H1 (cell line): ENCODE data around the gene TMEM72. TPM values are rescaled to one million over a fixed set of nuclear protein-coding genes. Genes with fewer than 3 reads are reported as not detected.

Experiments used
- CTCF ChIA-PET: fragments of 300-600 bp; sonication (Branson Sonifier 250); formaldehyde crosslinking; loops from one replicate; lab custom pipeline; 2021; ENCODE audit not compliant: partially characterized antibody; lab: Charles Lee
- POLR2A ChIA-PET: fragments of 300-600 bp; sonication (Branson Sonifier 250); formaldehyde crosslinking; loops from one replicate; lab custom pipeline; 2021; ENCODE audit warnings: inconsistent platforms; ENCODE audit not compliant: partially characterized antibody; lab: Charles Lee
- DNase-seq, 2 experiments: peaks; one replicate each; pipeline versions ENCODE4 v3.0.0 to v3.0.0-alpha.2; 2010 to 2022; ENCODE audit warnings: low spot score in 2 of 2, low read depth in 1 of 2, mixed read lengths in 1 of 2
- FAIRE-seq: peaks from 2 replicates; lab custom pipeline; 2011; peaks lifted over from hg19 to GRCh38; lab: Jason Lieb, UNC
- H2AFZ ChIP-seq: 2 replicates; pipeline ENCODE4 v1.8.1; 2012; ENCODE audit warnings: low read length, inconsistent platforms
- H2AK5ac ChIP-seq: 2 replicates; pipeline ENCODE4 v1.6.1; 2013; ENCODE audit warnings: low read depth, low read length
- H2BK120ac ChIP-seq: replicated peaks from 2 replicates; pipeline ENCODE3; 2013; ENCODE audit warnings: low read depth, low read length, inconsistent platforms
- H2BK12ac ChIP-seq: 2 replicates; pipeline ENCODE4 v1.6.1; 2013; ENCODE audit warnings: low read depth, low read length
- H2BK15ac ChIP-seq: 2 replicates; pipeline ENCODE4 v1.6.1; 2013; ENCODE audit warnings: low read length
- H2BK20ac ChIP-seq: 2 replicates; pipeline ENCODE4 v1.6.1; 2013; ENCODE audit warnings: low read length
- H2BK5ac ChIP-seq: 2 replicates; pipeline ENCODE4 v1.6.1; 2013; ENCODE audit warnings: low read depth, low read length
- H3K14ac ChIP-seq: 2 replicates; pipeline ENCODE4 v1.6.1; 2013; ENCODE audit warnings: inconsistent platforms; ENCODE audit not compliant: insufficient read length
- H3K18ac ChIP-seq: 2 replicates; pipeline ENCODE4 v1.6.1; 2013; ENCODE audit warnings: low read length; ENCODE audit errors: extremely low read depth
- H3K23ac ChIP-seq: 2 replicates; pipeline ENCODE4 v1.6.1; 2013; ENCODE audit warnings: inconsistent platforms; ENCODE audit not compliant: insufficient read length
- H3K23me2 ChIP-seq: 2 replicates; pipeline ENCODE4 v1.6.1; 2013; ENCODE audit warnings: low read depth, low read length
- H3K27ac ChIP-seq: 2 replicates; pipeline ENCODE4 v1.6.1; 2011; ENCODE audit warnings: low read depth, low read length, inconsistent platforms
- H3K27me3 ChIP-seq, 4 experiments: replicated peaks in 1 of 4; 1 replicate in 1 of 4; 2 replicates in 3 of 4; pipeline versions ENCODE4 v1.6.1 to v1.8.1; 2011 to 2013; ENCODE audit warnings: low read length in 3 of 4, mild to moderate bottlenecking in 3 of 4, inconsistent platforms in 2 of 4, mixed read lengths in 2 of 4, moderate library complexity in 1 of 4; ENCODE audit not compliant: control insufficient read depth in 3 of 4, insufficient read depth in 3 of 4; ENCODE audit errors: extremely low read depth in 1 of 4
- H3K36me3 ChIP-seq, 4 experiments: 2 replicates each; pipeline versions ENCODE4 v1.6.1 to v1.8.1; 2011 to 2013; ENCODE audit warnings: mild to moderate bottlenecking in 4 of 4, low read length in 3 of 4, moderate library complexity in 2 of 4, control low read depth in 1 of 4, inconsistent platforms in 1 of 4; ENCODE audit not compliant: insufficient read depth in 4 of 4, control insufficient read depth in 2 of 4
- H3K4ac ChIP-seq: replicated peaks from 2 replicates; pipeline ENCODE3; 2013; ENCODE audit warnings: low read length, low read depth, mixed read lengths, inconsistent platforms; ENCODE audit not compliant: insufficient read length
- H3K4me1 ChIP-seq, 4 experiments: replicated peaks in 1 of 4; 1 replicate in 1 of 4; 2 replicates in 3 of 4; pipeline versions ENCODE4 v1.6.1 to v1.8.1; 2011 to 2013; ENCODE audit warnings: low read length in 3 of 4, inconsistent platforms in 2 of 4, mixed read lengths in 1 of 4; ENCODE audit not compliant: insufficient read depth in 4 of 4, control insufficient read depth in 3 of 4
- H3K4me2 ChIP-seq, 2 experiments: 2 replicates each; pipeline versions ENCODE4 v1.6.1 to v1.8.1; 2011 to 2013; ENCODE audit warnings: low read depth in 2 of 2, low read length in 2 of 2, control low read depth in 1 of 2, inconsistent platforms in 1 of 2, mild to moderate bottlenecking in 1 of 2; ENCODE audit not compliant: insufficient read depth in 1 of 2
- H3K4me3 ChIP-seq, 4 experiments: fragments of 200-600, 300-600 bp in 1 of 4; sonication (generic), shearing (Covaris generic), sonication (Bioruptor Twin) in 1 of 4; 2 replicates each; pipeline versions ENCODE4 v1.5.1 to v1.8.1; 2011 to 2016; ENCODE audit warnings: low read length in 4 of 4, low read depth in 3 of 4, control low read depth in 2 of 4, inconsistent platforms in 2 of 4, mild to moderate bottlenecking in 2 of 4, mixed read lengths in 1 of 4, moderate library complexity in 1 of 4; ENCODE audit not compliant: insufficient read depth in 2 of 4; ENCODE audit errors: extremely low read depth in 1 of 4
- H3K56ac ChIP-seq: replicated peaks from 2 replicates; pipeline ENCODE3; 2013; ENCODE audit warnings: low read depth, mild to moderate bottlenecking, mixed read lengths, low read length, inconsistent platforms; ENCODE audit not compliant: insufficient read length
- H3K79me1 ChIP-seq: 2 replicates; pipeline ENCODE4 v1.6.1; 2013; ENCODE audit warnings: low read depth, low read length, control low read depth
- H3K79me2 ChIP-seq, 2 experiments: 2 replicates each; pipeline versions ENCODE4 v1.6.1 to v1.8.1; 2012 to 2013; ENCODE audit warnings: low read length in 2 of 2, mild to moderate bottlenecking in 2 of 2, inconsistent platforms in 1 of 2; ENCODE audit not compliant: insufficient read depth in 2 of 2, control insufficient read depth in 1 of 2
- H3K9ac ChIP-seq, 4 experiments: replicated peaks in 1 of 4; 1 replicate in 1 of 4; 2 replicates in 3 of 4; pipeline versions ENCODE4 v1.6.1 to v1.8.1; 2011 to 2013; ENCODE audit warnings: low read depth in 3 of 4, low read length in 3 of 4, control low read depth in 2 of 4, mild to moderate bottlenecking in 2 of 4, moderate library complexity in 2 of 4, inconsistent platforms in 1 of 4; ENCODE audit errors: extremely low read depth in 1 of 4
- H3K9me3 ChIP-seq, 2 experiments: 2 replicates each; pipeline versions ENCODE4 v1.6.1 to v1.8.1; 2012 to 2013; ENCODE audit warnings: mild to moderate bottlenecking in 2 of 2, moderate library complexity in 2 of 2, control low read depth in 1 of 2, inconsistent platforms in 1 of 2, low read depth in 1 of 2, low read length in 1 of 2, mixed read lengths in 1 of 2; ENCODE audit not compliant: insufficient read depth in 2 of 2
- H4K20me1 ChIP-seq, 2 experiments: replicated peaks in 1 of 2; 2 replicates each; pipeline versions ENCODE3 to v1.8.1; 2011 to 2013; ENCODE audit warnings: inconsistent platforms in 2 of 2, low read length in 2 of 2, mild to moderate bottlenecking in 1 of 2; ENCODE audit not compliant: insufficient read depth in 2 of 2, control insufficient read depth in 1 of 2
- H4K5ac ChIP-seq: 2 replicates; pipeline ENCODE4 v1.6.1; 2013; ENCODE audit warnings: low read length, low read depth, mixed read lengths, inconsistent platforms; ENCODE audit not compliant: insufficient read length
- H4K8ac ChIP-seq: 2 replicates; pipeline ENCODE4 v1.8.0; 2013; ENCODE audit warnings: mild to moderate bottlenecking, moderate library complexity, low read length, inconsistent platforms; ENCODE audit not compliant: insufficient read depth; ENCODE audit errors: extremely low read depth
- H4K91ac ChIP-seq: replicated peaks from 2 replicates; pipeline ENCODE3; 2013; ENCODE audit warnings: low read length, mixed read lengths, inconsistent platforms; ENCODE audit not compliant: insufficient read length
- ATF3 ChIP-seq: IDR thresholded peaks from 2 replicates; pipeline ENCODE4 v1.6.1; 2011; ENCODE audit warnings: low read depth, mild to moderate bottlenecking, low read length; ENCODE audit not compliant: insufficient read depth
- BCL11A ChIP-seq, 2 experiments: IDR thresholded peaks; one replicate each; pipeline ENCODE4 v1.6.1; 2011; ENCODE audit warnings: low read depth in 2 of 2, low read length in 2 of 2, mild to moderate bottlenecking in 2 of 2
- CBX5 ChIP-seq: fragments of 300-800, 300-1000 bp; sonication (generic); IDR thresholded peaks from 2 replicates; pipeline ENCODE4 v1.7.1; 2016; ENCODE audit warnings: antibody characterized with exemption, low read length, low read depth
- CTCF ChIP-seq, 3 experiments: IDR thresholded peaks; 1 replicate in 2 of 3; 2 replicates in 1 of 3; pipeline versions ENCODE4 v1.5.1 to v1.6.1; 2011; ENCODE audit warnings: low read length in 3 of 3, mild to moderate bottlenecking in 3 of 3, inconsistent platforms in 2 of 3, low read depth in 1 of 3, moderate library complexity in 1 of 3; ENCODE audit not compliant: insufficient read depth in 1 of 3; ENCODE audit errors: control extremely low read depth in 1 of 3
- NANOG ChIP-seq: IDR thresholded peaks from 2 replicates; pipeline ENCODE4 v1.6.1; 2011; ENCODE audit warnings: low read length, low read depth, mild to moderate bottlenecking, inconsistent platforms; ENCODE audit not compliant: insufficient read depth, poor library complexity, severe bottlenecking
- SAP30 ChIP-seq: fragments of 300-600 bp; sonication (generic); IDR thresholded peaks from 2 replicates; pipeline ENCODE4 v1.7.1; 2012; ENCODE audit warnings: low read length, moderate library complexity, mild to moderate bottlenecking, inconsistent platforms; ENCODE audit not compliant: insufficient read depth, insufficient replicate concordance
- SUZ12 ChIP-seq: fragments of 200-600 bp; sonication (generic); IDR thresholded peaks from 2 replicates; pipeline ENCODE4 v1.6.1; 2012; ENCODE audit warnings: mild to moderate bottlenecking, inconsistent platforms, low read length, moderate library complexity, mixed read lengths
- TAF1 ChIP-seq: IDR thresholded peaks from 2 replicates; pipeline ENCODE4 v1.6.1; 2011; ENCODE audit warnings: mild to moderate bottlenecking, low read depth, low read length
- YY1 ChIP-seq: IDR thresholded peaks from 2 replicates; pipeline ENCODE4 v1.6.1; 2011; ENCODE audit warnings: low read depth, mild to moderate bottlenecking, low read length
- WGBS, 2 experiments: shearing (Covaris generic) in 1 of 2; methylation state at CpG; one replicate each; pipeline versions ENCODE4 v1.1.6 to v1.1.7; 2013 to 2015; ENCODE audit warnings: low lambda C conversion rate in 2 of 2, mixed read lengths in 2 of 2, inconsistent platforms in 1 of 2, low coverage in 1 of 2, missing lambda C conversion rate in 1 of 2; ENCODE audit not compliant: insufficient replicate concordance in 2 of 2, insufficient coverage in 1 of 2, insufficient read length in 1 of 2; ENCODE audit errors: extremely low coverage in 1 of 2, missing lambda C conversion rate in 1 of 2; 5-methylcytosine and 5-hydroxymethylcytosine counted together
- polyA plus RNA-seq, 7 experiments: library from polyadenylated mRNA; depleted of rRNA in 3 of 7; stranded (reverse) in 5 of 7; unstranded in 2 of 7; fragments of >200 nt in 5 of 7; fragments of 200-250 nt in 2 of 7; gene quantifications; 1 replicate in 5 of 7; 2 replicates in 1 of 7; 4 replicates in 1 of 7; pipeline versions ENCODE4 v1.2.1 to v1.2.3, GENCODE V29; 2011 to 2013; ENCODE audit warnings: missing spikeins in 2 of 7, mixed read lengths in 2 of 7
- total RNA-seq: library from RNA; stranded (reverse); fragmentation: NEBNext Ultra II Directional; extraction: Animal tissue kit (Norgen Biotek cat#: 25700); gene quantifications from 2 replicates; pipeline ENCODE4 v1.2.1, GENCODE V29; 2021

The TMEM72 gene
- total and polyA plus RNA-seq, 2 of the 8 experiments (the other 6 are each of a cell fraction or from before 2014, with no cell fraction given): not detected

- peaks cover 0 to 2% of the 10 kb centered on the region in 2 experiments for H4K20me1 ChIP-seq
- H3K4me2 ChIP-seq: no peak overlapping the region
- peaks cover 18 to 39% (median 24%) of the 10 kb centered on the region in 4 experiments for H3K4me1 ChIP-seq
- no peaks in the 10 kb centered on the region for H3K9me3 ChIP-seq
- H2BK15ac ChIP-seq: no peak overlapping the region
- H3K18ac ChIP-seq: no peak overlapping the region
- no peak overlapping the region for H3K27ac ChIP-seq
- no peak for DNase-seq
- no peak overlapping the region for H3K4me3 ChIP-seq
- no peak overlapping the region for H2AK5ac ChIP-seq
- H2BK12ac ChIP-seq: no peak overlapping the region
- no peak overlapping the region for H2BK20ac ChIP-seq
- no peak overlapping the region for H2BK120ac ChIP-seq
- no peak overlapping the region for H4K8ac ChIP-seq
- H3K36me3 ChIP-seq: peaks cover 0 to 6% (median 0%) of the 10 kb centered on the region in 4 experiments; a peak in 3 of 8 replicates
- no peaks in the 10 kb centered on the region for H3K79me2 ChIP-seq
- CTCF ChIA-PET: interaction anchor here (0.7 to 11.2 kb wide), 10 partner anchors 9 to 42 kb away, joined by 3 to 143 read pairs (median 10); partner anchors contain the start of gene DEPP1
- H3K14ac ChIP-seq: no peak overlapping the region
- H3K9ac ChIP-seq: no peak overlapping the region
- no peak overlapping the region for H4K5ac ChIP-seq
- H3K23ac ChIP-seq: no peak overlapping the region
- no peak overlapping the region for H2BK5ac ChIP-seq
- H4K91ac ChIP-seq: no peak overlapping the region
- FAIRE-seq: no peak
- no peak overlapping the region for H2AFZ ChIP-seq
- no peak overlapping the region for H3K4ac ChIP-seq
- peaks cover 3% of the 10 kb centered on the region; the same call in 1 of the 2 replicates for H3K23me2 ChIP-seq
- H3K27me3 ChIP-seq: no peaks in the 10 kb centered on the region; a peak in 1 of 7 replicates
- POLR2A ChIA-PET: interaction anchor here (0.9 to 2.8 kb wide), 4 partner anchors 9 to 59 kb away, joined by 3 to 11 read pairs (median 4); partner anchors contain the start of gene DEPP1
- no peak overlapping the region for H3K56ac ChIP-seq
- WGBS, 2 experiments: 89% methylated on average over 4 of the region's 4 CpGs; no CpG with 5 or more reads in 1 of the 2 experiments
- peaks cover 5% of the 10 kb centered on the region; the same call in 1 of the 2 replicates for H3K79me1 ChIP-seq
- no peak for TF ChIP-seq NANOG
- no peak for TF ChIP-seq CTCF (IDR thresholded peaks at IDR 0.05; ENCODE audit: control extremely low read depth in 1 of 3, insufficient read depth in 1 of 3, low read depth in 1 of 3, low read length in 3 of 3)
- no peak for TF ChIP-seq CBX5
- no peak for TF ChIP-seq TAF1
- TF ChIP-seq BCL11A (IDR thresholded peaks at IDR 0.05; ENCODE audit: low read depth in 2 of 2, low read length in 2 of 2): no peak
- TF ChIP-seq SAP30: no peak
- TF ChIP-seq YY1: no peak
- TF ChIP-seq ATF3: no peak
- no peak for TF ChIP-seq SUZ12
These were observed 56.5 kb downstream of the TMEM72 start for GRCh38 chr10:44967616-44968015.
